Occipital lobe (tissue), 2 donors: Measurements from ENCODE around the gene CLIP2. TPM values are rescaled to one million over a fixed set of nuclear protein-coding genes. Genes with fewer than 3 reads are reported as not detected.
"Not testable (repeated sequence)": the region's sequence is repeated elsewhere in the genome, so short reads cannot be mapped to it uniquely, and the experiment has no call there.

Experiments used
- DNase-seq: peaks from one replicate; lab custom pipeline; 2025; lab: John Stamatoyannopoulos, UW
- total RNA-seq: library from RNA; depleted of rRNA; stranded (reverse); fragments of >200 nt; gene quantifications from one replicate; pipeline ENCODE4 v1.2.3, GENCODE V29; 2014

Gene CLIP2
- total RNA-seq, 1 donor from 2014 or later: 105 TPM

GRCh38 chr7:74297516-74298233 lies 8.5 kb downstream of the CLIP2 start:
- DNase-seq: no peak

GRCh38 chr7:74299401-74299800 lies 10.2 kb downstream of the CLIP2 start:
- DNase-seq: no peak

- no peak for DNase-seq
These were observed 11.7 kb downstream of the CLIP2 start for GRCh38 chr7:74300926-74301325.

GRCh38 chr7:74302745-74303221 lies 13.6 kb downstream of the CLIP2 start:
- DNase-seq: no peak

GRCh38 chr7:74304550-74304949 lies 15.3 kb downstream of the CLIP2 start:
- no peak for DNase-seq

- peak; percentile 61 for DNase-seq
These were observed 17.0 kb downstream of the CLIP2 start for GRCh38 chr7:74306004-74306729.

- peak; percentile 61 for DNase-seq
These were observed 17.7 kb downstream of the CLIP2 start for GRCh38 chr7:74306730-74307469.

GRCh38 chr7:74307738-74308505 lies 18.7 kb downstream of the CLIP2 start:
- no peak for DNase-seq

- DNase-seq: no peak
These were observed 20.0 kb downstream of the CLIP2 start for GRCh38 chr7:74309181-74309580.

GRCh38 chr7:74311305-74311744 lies 22.1 kb downstream of the CLIP2 start:
- no peak for DNase-seq

- DNase-seq: no peak
These were observed 23.3 kb downstream of the CLIP2 start for GRCh38 chr7:74312418-74313028.

GRCh38 chr7:74315891-74316290 lies 26.7 kb downstream of the CLIP2 start:
- DNase-seq: not testable (repeated sequence)

- DNase-seq: no peak
These were observed 28.1 kb downstream of the CLIP2 start for GRCh38 chr7:74317146-74317782.

GRCh38 chr7:74318043-74318442 lies 28.8 kb downstream of the CLIP2 start:
- DNase-seq: no peak

- DNase-seq: no peak
These were observed 31.5 kb downstream of the CLIP2 start for GRCh38 chr7:74320645-74321221.

- DNase-seq: not testable (repeated sequence)
These were observed 33.7 kb downstream of the CLIP2 start for GRCh38 chr7:74322892-74323291.

GRCh38 chr7:74324531-74325209 lies 35.5 kb downstream of the CLIP2 start:
- DNase-seq: no peak

GRCh38 chr7:74325210-74325565 lies 36.0 kb downstream of the CLIP2 start:
- DNase-seq: no peak

GRCh38 chr7:74329225-74329624 lies 40.0 kb downstream of the CLIP2 start:
- no peak for DNase-seq
